Hematopoietic multipotent progenitor cell (in vitro differentiated cells): Measurements from ENCODE around the gene CACNG5. TPM values are rescaled to one million over a fixed set of nuclear protein-coding genes. Genes with fewer than 3 reads are reported as not detected.

ENCODE experiments used
- DNase-seq, 3 donors: peaks; one replicate each; pipeline ENCODE4 v3.0.0-alpha.2; 2011 to 2015; ENCODE audit warnings: low read depth in 2 of 3, low spot score in 2 of 3
- total RNA-seq: library from RNA; depleted of rRNA; stranded (reverse); fragments of >200 nt; gene quantifications from one replicate; pipeline ENCODE4 v1.2.3, GENCODE V29; 2012

CACNG5 gene
- total RNA-seq, 1 donor = not detected

DNA sequence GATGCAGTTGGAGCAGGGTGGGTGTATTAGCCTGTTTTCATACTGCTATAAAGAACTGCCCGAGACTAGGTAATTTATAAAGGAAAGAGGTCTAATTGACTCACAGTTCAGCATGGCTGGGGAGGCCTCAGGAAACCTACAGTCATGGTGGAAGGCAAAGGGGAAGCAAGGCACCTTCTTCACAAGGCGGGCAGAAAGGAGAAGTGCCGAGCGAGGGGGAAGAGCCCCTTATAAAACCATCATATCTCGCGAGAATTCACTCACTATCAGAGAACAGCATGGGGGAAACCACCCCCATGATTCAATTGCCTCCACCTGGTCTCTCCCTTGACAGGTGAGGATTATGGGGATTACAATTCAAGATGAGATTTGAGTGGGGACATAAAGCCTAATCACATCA is 68.4 kb downstream of the CACNG5 start:
- peak in 2 of 3 donors; percentile 51 to 75 for DNase-seq

DNA sequence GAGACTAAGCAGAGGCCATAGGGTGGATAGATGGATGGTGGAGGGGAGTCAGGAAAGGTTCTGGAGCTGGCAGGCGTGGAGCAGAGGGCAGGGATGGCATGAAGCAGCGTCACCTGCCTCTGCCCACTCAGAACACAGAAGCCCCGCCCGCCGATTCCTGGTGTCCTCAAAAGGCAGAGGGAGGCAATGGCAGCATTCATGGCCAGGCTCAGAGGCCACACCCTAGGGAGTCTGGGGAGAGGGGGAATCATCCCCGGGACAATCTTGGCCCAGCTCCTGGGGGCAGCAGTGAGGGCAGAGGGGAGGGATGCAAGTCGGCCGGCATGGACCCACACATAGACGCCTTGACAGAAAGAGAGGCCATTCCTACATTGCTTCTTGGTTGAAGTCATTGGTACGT is 68.9 kb downstream of the CACNG5 start:
- no peak for DNase-seq

DNA sequence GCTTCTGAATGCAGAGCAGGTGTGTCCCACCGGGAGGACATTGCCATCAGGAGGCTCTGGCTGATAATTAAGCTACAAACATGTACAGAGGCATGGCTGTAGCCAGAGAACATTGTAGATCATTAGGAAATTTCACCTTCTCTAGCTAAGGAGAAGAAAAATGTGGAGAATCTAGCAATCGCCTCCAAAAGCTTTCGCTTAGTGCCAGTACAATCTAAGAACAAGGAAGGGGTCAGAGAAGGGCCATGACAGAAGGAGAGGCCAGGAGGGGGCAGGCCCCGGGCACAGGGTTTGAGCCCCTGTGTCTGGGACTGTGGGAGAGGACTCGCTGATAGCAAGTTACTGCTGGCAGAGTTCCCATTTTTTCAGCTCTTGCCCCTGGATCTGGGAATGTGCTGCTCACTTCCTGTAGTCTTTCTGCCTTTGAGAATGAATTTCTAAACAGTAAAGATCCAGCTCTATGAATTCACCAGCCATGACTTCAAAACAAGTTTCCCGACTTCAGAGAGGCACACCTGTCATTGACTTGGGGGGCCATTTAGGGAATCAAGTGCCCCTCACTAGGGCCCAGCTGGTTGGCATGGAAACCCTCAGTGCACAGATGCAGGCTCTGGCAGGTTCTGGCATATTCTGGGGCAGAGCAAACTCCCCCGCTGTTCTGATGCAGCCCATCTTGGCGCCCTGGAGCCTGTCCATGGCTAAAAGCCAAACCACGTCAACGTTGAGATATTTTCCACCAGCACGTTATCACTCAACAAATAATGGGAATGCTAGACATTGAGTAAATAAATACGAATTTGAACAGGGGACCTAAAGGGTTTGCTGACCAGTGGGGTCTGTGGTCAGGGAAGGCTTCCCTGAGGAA is 70.1 kb downstream of the CACNG5 start:
- no peak for DNase-seq

DNA sequence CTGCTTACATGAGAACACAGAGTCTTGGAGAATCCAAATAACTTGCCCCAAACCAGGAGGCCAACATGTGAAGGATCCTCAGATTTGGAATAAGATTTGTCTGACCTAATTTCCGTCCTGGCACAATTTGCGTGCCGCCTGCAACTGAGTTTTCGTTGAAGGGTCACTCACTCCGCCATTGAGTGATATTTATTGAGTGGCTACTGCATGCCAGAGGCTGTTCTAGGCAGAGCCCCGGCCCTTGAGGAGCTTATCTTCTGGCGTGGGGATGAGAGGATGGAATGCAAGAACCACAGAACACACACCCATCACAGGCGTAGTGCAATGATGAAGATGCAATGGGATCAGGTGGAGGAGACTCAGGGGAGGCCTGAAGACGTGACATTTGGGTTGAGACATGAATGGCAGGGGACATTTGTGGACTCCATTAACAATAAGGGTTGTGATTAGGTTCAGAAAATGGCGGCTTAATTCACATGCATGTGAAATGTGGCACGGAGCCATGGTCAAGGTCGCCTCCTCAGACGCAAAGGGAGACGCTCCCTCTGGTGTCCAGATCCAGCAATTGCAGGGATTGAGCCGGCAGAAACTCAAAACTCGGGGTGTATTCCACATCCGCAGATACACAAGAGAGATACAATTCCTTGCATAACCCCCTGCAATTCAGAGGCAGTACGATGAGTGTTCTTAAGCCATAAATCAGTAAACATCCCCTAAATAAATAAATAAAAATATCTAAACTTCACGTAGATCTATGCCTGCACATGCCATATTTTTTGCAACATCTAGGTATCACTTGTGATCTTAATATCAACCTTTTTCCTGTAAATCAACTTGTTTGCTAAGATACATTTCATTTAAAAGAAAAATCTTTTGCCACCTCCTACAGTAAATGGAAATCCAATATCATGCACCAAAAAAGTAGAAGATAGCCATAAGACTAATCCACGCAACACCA is 71.7 kb downstream of the CACNG5 start:
- peak; percentile 21 to 87 (median 72) for DNase-seq

DNA sequence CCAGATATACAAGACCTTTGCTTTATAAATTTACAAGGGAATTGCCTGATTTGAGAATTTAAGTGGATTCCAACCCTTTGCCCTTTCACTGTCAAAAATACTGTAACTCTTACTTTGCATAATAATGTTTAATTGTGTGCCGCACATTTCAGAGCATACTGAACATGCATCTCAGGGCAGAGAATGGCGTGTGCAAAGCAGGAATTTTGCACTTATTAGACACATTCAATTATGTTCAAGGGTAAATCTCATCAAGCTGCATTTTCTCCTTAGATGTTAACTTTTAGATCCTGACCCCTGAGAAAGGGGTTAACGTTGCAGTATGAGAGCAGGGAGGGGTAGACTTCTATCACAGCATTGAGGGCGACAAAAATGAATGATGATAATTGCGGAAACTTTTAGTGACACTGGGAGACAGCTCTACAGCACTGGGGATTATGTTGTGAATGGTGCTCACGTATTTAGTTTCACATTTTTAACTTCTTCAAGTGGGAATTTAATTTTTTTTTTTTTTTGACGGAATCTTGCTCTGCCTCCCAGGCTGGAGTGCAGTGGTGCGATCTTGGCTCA is 75.0 kb downstream of the CACNG5 start:
- no peak for DNase-seq

DNA sequence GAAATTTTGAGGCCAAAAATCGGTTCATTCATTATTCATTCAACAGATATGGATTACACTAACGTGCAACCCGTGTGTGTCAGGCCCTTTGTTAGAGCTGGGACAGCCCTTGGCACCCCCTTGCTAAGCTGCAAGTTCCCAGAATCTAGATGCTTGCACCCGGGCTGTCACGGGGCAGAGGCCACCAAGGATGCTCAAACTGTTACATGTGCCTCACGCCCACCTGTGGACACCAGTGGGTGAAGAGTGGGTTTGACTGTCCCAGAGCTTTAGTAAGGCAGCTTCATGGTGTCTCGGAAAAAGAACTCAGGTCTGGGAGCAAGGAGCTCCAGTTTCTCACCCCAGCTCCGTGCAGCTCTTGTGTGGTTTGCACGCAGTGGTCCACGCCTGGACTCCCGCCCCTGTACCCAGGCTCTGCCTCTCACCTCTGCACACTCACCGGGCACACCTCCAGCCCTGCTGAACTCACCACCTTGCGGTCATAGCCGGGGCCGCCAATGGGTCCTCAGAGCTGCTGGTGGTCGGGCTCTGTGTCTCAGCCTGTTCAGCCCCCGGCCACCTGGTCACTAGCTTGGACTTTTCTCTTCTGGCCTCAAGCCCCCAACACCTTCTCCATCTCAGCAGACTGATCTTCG is 75.9 kb downstream of the CACNG5 start:
- DNase-seq = no peak

DNA sequence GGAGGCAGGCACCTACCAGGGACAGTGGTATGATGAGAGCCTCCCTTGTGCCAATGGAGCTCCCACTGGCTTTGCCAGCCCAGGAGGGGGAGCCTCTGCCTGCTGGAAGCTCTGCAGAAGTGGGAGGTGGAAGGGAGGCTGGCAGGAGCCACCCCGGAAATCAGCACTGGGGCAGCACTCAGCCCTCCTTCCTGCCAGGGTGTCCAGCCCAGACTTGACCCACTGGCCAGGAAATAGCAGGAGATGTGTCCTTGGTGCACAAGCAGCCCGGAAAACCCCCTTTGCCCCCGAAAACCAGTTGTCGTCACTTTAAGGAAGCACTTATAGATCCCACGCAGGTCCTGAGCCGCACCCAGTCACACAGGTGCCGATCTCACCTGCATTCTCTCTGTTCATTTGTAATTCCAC is 80.3 kb downstream of the CACNG5 start:
- DNase-seq = no peak

DNA sequence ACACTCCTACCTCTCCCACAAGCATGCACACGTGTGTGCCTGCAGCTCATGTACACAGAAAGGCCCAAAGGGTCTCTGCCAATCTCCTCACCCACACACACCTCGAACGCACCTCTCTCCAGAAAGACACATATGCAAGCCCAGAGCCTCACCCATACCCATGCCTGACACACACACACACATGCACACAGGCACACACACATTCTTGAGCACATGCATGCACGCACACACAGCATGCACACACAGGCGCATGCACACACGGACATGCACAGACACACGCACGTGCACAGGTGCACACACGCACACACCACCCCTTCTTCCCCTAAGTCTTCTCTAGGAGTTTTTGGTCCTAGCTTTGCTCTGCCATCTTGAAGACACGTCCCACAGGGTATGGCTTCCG is 80.9 kb downstream of the CACNG5 start:
- DNase-seq = no peak

DNA sequence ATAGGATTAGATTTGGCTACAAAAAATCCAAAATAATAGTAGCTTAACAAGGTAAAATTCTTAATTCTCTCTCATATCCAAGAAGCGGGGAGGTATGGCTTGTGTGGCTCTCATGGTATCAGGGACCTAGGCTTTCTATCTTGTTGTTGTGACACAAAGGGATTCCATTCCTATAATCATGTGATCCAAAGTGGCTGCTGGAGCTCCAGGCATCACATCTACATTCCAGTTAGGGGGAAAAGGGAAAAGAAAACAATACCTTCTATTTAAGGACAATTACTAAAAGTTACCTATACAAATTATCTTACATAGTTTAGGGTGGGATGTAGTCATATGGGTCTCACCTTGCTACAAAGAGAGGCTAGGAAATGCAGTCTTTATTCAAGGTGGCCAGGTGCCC is 82.0 kb downstream of the CACNG5 start:
- no peak for DNase-seq

DNA sequence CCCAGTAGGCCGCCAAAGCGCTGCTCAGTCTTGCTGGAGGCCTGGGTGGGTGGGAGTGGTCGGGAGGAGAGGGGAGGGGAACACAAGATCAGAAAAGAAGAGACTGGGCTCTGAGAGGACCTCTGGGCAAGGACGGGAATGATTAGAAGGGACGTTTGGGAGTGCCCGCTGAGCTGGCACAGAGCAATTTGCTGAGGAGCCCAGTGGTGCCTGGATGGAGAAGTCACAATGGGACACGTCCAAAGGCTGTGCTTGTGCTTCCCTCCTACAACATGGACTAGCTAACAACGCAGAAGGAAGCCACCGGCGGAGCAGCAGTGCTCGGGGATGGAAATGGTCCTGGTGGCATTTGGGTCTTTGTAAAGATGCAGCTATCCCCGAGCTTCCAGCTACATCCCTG is 84.0 kb downstream of the CACNG5 start:
- DNase-seq = no peak

DNA sequence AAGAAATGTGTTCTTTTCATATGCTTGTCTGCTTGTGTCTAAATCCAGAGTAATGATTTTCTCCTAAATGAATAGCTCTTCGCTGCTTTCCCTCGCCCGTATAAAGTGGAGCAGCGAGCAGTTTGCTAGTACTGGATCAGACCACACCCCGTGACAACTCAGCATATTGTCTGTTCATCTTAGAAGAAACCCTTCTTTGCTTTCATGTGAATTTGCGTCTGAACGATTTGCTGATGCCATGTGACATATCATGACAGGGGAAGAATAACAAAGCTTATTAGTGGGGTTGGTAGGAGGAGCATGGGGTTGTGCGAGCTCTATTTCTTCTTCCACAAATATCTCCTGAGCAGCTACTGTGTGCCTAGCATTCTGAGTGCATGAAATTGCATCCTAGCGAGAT is 85.5 kb downstream of the CACNG5 start:
- no peak for DNase-seq

DNA sequence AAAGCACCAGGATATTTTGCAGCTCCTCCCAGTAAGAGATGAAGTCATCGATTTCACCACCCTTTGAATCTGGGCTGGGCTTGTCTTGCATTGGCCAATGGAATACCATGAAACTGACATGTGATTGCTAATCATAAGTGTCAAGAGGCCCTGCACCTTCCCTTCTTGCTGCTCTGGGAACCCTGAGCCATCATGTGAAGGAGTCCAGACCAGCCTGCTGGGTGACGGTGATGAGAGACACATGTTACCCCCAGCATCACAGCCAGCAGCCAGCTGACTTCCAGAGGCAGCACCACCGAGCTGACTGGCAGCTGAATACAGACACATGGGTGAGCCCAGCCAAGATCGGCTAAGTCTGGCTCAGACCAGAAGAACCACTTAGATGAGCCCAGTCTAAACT is 86.0 kb downstream of the CACNG5 start:
- no peak for DNase-seq

DNA sequence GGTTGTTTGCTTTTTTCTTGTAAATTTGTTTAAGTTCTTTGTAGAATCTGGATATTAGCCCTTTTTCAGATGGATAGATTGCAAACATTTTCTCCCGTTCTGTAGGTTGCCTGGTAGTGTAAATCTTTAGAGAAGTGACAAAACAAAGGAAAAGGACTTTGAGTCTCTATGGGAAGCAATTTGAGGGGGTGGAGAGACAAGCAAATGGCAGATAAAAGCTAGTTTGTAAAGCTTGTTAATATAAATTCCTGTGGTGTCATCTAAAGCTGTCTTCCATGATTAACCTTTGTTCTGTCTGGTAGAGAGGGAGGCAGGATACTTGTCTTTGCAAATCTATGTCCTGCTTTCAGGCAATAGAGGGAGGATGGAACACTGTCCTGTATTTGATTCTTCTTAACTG is 89.0 kb downstream of the CACNG5 start:
- DNase-seq = no peak

DNA sequence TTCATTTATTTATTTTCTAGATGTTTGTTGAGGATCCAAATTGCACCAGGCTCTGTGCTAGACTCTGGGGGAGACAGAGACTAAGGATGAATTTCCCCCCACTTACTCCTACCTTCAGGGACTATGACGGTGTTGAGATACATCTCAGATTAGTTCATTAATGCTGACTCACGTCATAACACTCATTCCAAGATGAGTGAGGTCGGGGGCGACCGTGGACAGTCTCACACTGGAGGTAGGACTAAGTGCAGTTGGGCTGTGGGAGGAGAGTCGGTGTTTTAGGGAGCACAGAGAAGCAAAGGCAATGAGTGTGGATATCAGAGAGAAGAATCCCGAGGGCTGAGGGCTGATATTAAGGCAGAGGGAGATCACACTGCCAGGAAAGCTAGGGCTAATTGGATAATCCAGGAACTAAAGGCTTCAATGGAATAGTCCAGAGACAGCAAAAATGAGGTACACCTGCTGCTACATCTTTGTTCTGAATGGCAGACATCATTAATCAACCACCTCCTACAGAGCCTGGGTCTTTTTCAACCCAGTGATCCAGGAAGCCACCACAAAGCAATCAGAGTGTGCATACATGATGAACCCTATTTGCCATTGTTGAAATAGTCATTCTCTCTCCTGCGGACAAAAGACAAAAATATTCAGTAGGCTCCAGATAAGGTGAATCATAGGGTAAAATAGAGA is 91.0 kb downstream of the CACNG5 start:
- no peak for DNase-seq

DNA sequence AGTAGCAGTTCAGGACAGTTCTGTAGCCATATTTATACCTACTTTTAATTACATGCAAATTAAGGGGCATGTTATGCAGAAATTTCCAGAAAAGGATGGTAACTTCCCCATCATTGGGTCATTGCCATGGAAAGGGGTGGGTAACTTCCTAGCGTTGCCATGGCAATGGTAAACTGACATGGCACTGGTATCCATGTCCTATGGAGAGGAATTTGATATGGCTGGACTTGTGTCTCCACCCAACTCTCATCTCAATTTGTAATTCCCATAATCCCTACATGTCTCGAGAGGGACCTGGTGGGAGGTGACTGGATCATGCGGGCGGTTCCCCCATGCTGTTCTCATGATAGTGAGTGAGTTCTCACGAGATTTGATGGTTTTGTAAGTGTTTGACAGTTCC is 94.0 kb downstream of the CACNG5 start:
- DNase-seq = no peak

DNA sequence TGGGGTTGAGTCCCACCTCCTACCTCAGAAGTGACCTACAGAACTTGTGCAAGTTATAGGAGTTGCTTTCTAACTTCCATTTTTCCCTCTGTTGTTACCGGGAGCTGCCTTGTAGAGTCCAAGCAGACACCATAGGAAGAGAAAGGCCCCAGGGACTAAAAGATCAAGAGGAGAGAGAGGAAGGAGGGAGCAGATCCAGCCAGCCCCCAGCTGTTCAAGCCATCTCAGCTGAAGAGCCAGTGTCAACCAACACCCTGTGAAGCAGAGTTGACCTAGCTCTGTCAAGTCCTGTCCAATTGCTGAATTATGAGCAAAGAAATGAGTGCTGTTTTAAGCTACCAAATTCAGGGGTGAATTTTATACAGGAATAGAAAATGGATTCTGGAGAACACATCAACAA is 94.7 kb downstream of the CACNG5 start:
- no peak for DNase-seq

DNA sequence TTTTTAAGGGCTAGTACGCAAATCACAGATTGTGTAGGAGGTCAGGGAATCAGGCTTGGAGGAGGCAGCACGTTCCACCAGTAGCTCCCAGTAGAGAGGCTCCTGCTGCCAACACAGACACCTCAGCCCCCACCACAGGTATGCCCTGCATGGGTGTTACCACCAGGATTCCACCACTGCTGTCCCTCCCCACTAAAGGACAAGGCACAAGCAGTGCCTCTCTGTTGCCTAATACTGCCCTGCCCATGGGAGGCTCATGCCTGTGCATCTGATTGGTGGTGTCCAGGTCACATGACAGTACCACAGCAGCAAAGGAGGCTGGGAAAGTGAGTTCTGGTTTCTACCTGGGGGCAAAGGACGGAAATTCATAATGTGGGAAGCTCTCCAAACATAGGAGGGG is 96.0 kb downstream of the CACNG5 start:
- no peak for DNase-seq

DNA sequence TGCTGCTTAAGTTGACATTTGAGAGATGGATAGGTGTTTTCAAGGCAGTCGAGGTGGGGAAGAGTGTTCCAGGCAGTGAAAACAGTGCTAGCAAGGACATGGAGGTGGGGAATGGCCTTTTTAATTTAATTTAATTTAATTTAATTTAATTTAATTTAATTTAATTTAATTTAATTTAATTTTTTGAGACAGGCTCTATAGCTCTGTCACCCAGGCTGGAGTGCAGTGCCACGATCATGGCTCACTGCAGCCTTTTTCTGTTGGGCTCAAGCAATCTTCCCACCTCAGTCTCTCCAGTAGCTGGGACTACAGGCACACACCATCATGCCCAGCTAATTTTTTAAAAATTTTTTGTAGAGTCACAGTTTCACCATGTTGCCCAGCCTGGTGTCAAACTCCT is 97.4 kb downstream of the CACNG5 start:
- DNase-seq = no peak

DNA sequence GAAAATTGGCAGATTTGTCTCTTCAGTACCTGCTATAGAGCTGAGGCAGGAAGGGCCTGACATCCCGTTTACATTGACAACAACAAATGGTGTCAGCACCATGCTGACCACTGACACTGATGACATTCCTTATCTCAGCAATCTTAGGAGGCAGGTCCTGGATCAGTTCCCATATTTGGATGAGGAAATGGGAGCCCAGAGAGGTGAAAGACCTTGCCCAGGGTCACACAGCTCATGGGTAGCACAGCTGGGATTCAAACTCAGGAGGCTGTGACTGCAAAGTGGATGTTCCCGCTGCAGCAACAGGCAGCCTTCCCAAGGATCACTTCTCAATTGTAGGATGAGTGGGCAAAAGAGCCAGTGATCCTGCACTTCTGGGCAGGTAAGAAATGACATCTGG is 99.1 kb downstream of the CACNG5 start:
- no peak for DNase-seq
